ENCODE results near the gene BMP8B.
"Not testable (repeated sequence)": the region's sequence is repeated elsewhere in the genome, so short reads cannot be mapped to it uniquely, and the experiment has no call there.

BMP8B gene

DNA sequence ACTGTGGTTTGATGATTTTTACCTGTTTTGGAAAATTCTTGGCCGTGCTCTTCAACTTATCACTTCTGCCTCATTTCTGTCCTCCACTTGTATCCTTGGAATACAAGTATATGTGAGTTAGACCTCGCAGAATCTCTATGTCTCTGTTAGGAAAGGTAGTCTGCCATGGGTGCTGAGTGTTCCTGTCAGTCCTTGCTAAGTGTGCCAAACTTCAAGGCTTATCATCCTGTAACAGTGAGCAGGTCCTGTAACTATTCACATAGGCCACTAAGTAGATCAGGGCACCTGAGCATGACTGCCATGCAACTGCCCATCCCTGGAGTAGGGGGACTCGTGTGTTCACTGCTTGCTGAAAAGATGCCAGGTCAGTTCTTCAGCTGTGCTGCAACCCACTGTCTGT is 24.2 kb upstream of the BMP8B start:
- no peak for DNase-seq (ENCODE audit: low read depth)

GRCh38 chr1:39808784-39809517 is 20.3 kb upstream of the BMP8B start:
- DNase-seq (ENCODE audit: low read depth) = no peak

GRCh38 chr1:39805385-39805784 is 16.7 kb upstream of the BMP8B start:
- DNase-seq (ENCODE audit: low read depth) = no peak

DNA sequence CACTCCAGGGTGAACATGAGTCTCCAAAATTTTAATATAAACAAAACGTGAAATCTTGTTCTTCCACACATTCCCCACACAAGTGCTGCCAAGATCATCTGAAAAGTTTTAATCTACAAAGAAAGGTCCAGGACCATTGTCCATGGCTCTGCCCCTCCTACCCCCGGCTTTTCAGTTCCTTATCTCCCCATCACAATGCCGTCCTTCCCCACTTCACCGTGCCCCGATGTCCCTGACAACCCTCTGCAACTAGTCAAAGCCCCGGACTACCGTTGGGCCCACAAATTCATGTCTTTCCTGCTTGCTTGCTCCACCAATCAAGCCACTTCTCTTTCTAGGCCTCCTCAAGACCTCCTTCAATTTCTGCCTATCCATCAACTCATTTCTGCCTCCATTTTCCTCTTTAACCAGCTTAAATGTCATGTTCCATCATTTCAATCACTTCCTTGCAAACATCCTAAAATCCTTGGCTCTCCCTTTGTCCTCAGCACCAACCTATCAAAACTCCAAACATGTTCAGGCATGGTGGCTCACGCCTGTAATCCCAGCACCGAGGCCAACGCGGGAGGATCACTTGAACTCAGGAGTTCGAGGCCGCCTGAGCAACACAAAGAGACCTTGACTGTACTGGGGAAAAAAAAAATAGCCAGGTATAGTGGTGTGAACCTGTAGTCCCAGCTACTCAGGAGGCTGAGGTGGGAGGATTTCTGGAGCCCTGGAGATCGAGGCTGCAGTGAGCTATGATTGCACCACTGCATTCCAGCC is 14.0 kb upstream of the BMP8B start:
- no peak for DNase-seq (ENCODE audit: low read depth)

DNA sequence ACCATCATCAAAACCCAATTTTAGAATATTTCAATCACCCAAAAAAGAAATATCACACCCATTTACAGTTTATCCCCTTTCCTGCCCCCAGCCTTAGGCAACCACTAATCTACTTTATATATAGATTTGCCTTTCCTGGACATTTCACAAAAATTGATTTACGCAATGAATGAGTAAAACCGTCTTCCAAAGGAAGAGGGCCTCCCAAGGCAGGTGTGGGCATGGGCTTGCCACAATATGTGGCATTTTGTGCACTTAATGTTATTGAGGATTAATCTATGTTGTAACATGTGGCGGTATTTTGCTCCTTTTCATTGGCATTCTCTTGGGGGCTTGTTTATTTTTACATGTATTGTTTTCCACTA is 11.8 kb upstream of the BMP8B start:
- DNase-seq (ENCODE audit: low read depth) = no peak

- peak; percentile 68 for DNase-seq (ENCODE audit: low read depth)
These were observed 11.3 kb upstream of the BMP8B start for GRCh38 chr1:39799770-39800470.

DNA sequence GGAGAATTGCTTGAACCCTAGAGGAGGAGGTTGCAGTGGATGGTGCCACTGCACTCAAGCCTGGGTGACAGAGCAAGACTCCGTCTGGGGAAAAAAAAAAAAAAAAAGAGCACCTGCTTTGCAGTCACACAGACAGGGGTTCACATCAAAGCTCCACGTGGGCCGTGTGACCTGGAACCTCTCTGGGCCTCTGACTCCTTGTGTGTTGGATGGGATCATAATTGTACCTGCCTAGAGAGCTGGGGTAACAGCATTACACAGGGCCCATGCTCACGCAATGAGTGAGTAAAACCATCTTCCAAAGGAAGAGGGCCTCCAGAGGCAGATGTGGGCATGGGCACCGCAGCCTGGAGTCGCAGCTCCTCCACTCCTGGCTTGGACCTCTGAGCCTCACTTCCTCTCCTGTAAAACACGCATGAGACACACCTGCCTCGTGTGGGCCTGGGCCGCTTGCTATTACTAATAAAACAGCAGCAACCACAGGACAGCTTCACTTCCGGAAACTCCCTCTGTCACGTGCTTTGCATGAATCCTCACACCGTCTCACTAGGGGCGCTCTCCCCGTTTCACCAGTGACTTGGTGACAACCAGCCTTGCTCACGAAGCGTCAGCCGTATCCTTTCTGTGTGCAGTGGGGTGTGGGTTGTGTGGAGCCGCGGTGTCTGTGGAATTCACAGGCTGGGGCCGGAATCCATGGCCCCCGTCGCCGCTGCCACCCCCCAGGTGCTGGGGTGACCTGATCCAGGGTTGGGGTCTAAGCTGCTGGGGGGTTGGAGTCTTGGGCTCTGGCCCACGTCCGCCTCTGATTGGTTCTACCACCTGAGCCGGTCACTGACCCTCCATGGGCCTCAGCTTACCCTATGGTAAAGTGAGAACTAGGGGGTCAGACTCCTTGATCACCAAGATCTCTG is 10.4 kb upstream of the BMP8B start:
- not testable (repeated sequence) for DNase-seq (ENCODE audit: low read depth)

- DNase-seq (ENCODE audit: low read depth) = no peak
These were observed 7.0 kb upstream of the BMP8B start for GRCh38 chr1:39795651-39796050.

- DNase-seq (ENCODE audit: low read depth) = no peak
These were observed 3.2 kb upstream of the BMP8B start for GRCh38 chr1:39791838-39792237.

- DNase-seq (ENCODE audit: low read depth) = no peak
These were observed 976 bp upstream of the BMP8B start for GRCh38 chr1:39789571-39790110.

DNA sequence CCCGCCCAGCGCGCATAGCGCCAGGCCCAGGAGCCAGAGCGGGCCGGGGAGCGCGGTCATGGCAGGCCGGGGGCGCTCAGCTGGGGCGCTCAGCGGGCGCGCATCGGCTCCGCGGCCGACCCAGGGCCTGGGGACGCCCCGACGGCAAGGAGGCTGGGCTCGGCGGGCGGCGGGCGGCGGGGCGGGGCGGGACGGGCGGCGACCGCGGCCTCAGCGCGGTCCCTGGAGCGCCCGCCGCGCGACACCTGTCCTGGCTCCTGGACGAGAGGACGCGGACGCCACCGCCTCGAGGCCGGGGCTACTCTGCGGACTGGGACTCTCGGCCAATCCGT is 273 bp downstream of the BMP8B start:
- no peak for DNase-seq (ENCODE audit: low read depth)

DNA sequence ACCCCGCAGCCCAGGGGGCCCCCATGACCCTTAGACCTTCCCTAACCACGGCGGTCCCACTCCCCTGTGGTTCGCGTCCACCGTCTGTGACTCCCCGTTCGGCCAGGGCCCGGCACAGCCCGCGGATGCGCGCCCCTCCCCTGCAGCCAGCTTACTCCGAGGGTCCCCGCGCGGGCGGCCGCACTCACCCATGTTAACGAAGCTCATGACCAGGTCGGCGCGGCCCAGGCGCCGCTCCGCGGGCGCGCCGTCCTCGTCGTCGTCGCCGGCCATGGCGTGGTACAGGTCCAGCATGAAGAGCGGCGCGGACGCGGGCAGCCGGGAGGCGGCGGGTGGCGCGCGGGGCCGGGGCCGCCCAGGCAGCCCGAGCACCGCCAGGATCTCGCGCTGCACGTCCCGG is 701 bp downstream of the BMP8B start:
- DNase-seq (ENCODE audit: low read depth) = not testable (repeated sequence)

- no peak for DNase-seq (ENCODE audit: low read depth)
These were observed 1.2 kb downstream of the BMP8B start for GRCh38 chr1:39787468-39787867.

DNA sequence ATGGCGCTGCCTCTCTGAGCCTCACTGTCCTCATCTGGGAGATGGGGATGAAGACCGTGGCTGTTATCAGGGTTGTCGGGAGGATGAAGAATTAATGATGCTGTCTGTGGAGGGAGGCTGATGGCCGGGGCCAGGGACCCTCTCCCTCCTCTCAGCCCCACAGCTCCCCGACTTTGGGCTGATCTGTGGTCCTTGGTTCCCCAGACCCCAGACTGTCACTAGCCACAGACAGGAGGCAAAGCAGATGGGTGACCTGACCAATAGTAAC is 1.6 kb downstream of the BMP8B start:
- DNase-seq (ENCODE audit: low read depth) = not testable (repeated sequence)

GRCh38 chr1:39786303-39787107 is 2.2 kb downstream of the BMP8B start:
- not testable (repeated sequence) for DNase-seq (ENCODE audit: low read depth)

DNA sequence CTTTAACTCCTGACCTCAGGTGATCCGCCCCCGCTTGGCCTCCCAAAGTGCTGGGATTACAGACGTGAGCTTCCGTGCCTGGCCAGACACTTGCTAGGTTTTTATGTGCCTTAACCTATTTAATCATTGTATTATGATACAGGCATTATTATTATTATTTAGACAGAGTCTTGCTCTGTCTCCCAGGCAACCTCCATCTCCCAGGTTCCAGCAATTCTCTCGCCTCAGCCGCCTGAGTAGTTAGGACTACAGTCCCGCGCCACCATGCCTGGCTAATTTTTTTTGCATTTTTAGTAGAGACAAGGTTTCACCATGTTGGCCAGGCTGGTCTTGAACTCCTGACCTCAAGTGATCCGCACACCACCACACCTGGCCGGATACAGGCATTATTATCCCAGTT is 6.0 kb downstream of the BMP8B start:
- DNase-seq (ENCODE audit: low read depth) = not testable (repeated sequence)

DNA sequence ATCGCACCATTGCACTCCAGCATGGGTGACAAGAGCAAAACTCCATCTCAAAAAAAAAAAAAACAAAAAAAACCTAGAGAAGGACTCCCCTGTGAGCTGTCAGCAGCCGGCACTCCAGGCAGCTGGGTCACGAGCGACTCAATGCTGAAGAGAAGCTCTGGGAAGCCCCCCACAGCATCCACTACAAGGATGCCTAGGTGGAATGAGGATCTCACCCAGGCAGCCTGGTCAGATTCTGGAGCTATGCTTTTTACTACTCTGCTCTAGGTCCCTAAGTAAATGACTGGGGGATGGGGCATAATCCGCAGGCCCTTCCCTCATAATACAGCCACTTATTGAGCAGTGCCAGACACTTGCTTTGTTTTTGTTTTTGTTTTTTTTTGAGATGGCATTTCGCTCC is 6.6 kb downstream of the BMP8B start:
- no peak for DNase-seq (ENCODE audit: low read depth)

- DNase-seq (ENCODE audit: low read depth) = no peak
These were observed 7.3 kb downstream of the BMP8B start for GRCh38 chr1:39781349-39781715.

GRCh38 chr1:39779821-39780220 is 8.8 kb downstream of the BMP8B start:
- DNase-seq (ENCODE audit: low read depth) = no peak

GRCh38 chr1:39779137-39779536 is 9.5 kb downstream of the BMP8B start:
- no peak for DNase-seq (ENCODE audit: low read depth)

GRCh38 chr1:39778463-39779099 is 10.1 kb downstream of the BMP8B start:
- not testable (repeated sequence) for DNase-seq (ENCODE audit: low read depth)
